ENCODE data around the gene PLEKHB1.

- TF ChIP-seq, protein P1, sequence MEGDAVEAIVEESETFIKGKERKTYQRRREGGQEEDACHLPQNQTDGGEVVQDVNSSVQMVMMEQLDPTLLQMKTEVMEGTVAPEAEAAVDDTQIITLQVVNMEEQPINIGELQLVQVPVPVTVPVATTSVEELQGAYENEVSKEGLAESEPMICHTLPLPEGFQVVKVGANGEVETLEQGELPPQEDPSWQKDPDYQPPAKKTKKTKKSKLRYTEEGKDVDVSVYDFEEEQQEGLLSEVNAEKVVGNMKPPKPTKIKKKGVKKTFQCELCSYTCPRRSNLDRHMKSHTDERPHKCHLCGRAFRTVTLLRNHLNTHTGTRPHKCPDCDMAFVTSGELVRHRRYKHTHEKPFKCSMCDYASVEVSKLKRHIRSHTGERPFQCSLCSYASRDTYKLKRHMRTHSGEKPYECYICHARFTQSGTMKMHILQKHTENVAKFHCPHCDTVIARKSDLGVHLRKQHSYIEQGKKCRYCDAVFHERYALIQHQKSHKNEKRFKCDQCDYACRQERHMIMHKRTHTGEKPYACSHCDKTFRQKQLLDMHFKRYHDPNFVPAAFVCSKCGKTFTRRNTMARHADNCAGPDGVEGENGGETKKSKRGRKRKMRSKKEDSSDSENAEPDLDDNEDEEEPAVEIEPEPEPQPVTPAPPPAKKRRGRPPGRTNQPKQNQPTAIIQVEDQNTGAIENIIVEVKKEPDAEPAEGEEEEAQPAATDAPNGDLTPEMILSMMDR (IDR thresholded peaks at IDR 0.05; ENCODE audit: insufficient read depth, low read length, poor library complexity, severe bottlenecking): no peak
- no peak for TF ChIP-seq EZH2phosphoT487 (conservative IDR thresholded peaks at IDR 0.05; ENCODE audit: low read length)
Observed at GRCh38 chr11:73660497-73661034, 14.2 kb downstream of the PLEKHB1 start.

Measured in SU-DHL-6 (cell line).